Transverse colon (tissue), 4 donors: Measurements from ENCODE around the gene GOLGA1. TPM values are rescaled to one million over a fixed set of nuclear protein-coding genes. Genes with fewer than 3 reads are reported as not detected.
"Not testable (repeated sequence)": the region's sequence is repeated elsewhere in the genome, so short reads cannot be mapped to it uniquely, and the experiment has no call there.

Experiments
- DNase-seq: peaks from one replicate; pipeline ENCODE4 v3.0.0-alpha.2; 2019
- H3K27ac ChIP-seq, 4 donors: fragments of 200-600 bp; sonication (generic); 2 replicates each; pipeline ENCODE4 v1.5.1; 2016 to 2018; ENCODE audit warnings: inconsistent platforms in 4 of 4
- H3K27me3 ChIP-seq: fragments of 200-600 bp; sonication (generic); 2 replicates; pipeline ENCODE4 v1.5.1; 2017; ENCODE audit warnings: inconsistent platforms
- H3K36me3 ChIP-seq, 4 donors: fragments of 200-600 bp; sonication (generic); 2 replicates each; pipeline ENCODE4 v1.5.1; 2017 to 2019; ENCODE audit warnings: inconsistent platforms in 4 of 4
- H3K4me1 ChIP-seq, 4 donors: fragments of 200-600 bp; sonication (generic); 2 replicates each; pipeline ENCODE4 v1.5.1; 2017 to 2020; ENCODE audit warnings: inconsistent platforms in 4 of 4
- H3K4me3 ChIP-seq, 4 donors: fragments of 200-600 bp; sonication (generic); 1 replicate in 1 of 4; 2 replicates in 3 of 4; pipeline versions ENCODE4 v1.5.1 to v1.6.1; 2017 to 2019; ENCODE audit warnings: inconsistent platforms in 4 of 4
- H3K9me3 ChIP-seq, 2 donors: fragments of 200-600 bp; sonication (generic); 2 replicates each; pipeline ENCODE4 v1.5.1; 2017 to 2019; ENCODE audit warnings: inconsistent platforms in 2 of 2
- EP300 ChIP-seq: sonication (generic); formaldehyde crosslinking; IDR thresholded peaks from one replicate; pipeline ENCODE4 v1.6.1; 2017; ENCODE audit warnings: antibody characterized with exemption, low read depth
- POLR2A ChIP-seq: fragments of 450-650 bp; IDR thresholded peaks from one replicate; pipeline ENCODE4 v1.6.1; 2016; ENCODE audit warnings: antibody characterized with exemption, mild to moderate bottlenecking, moderate library complexity
- POLR2AphosphoS5 ChIP-seq, 3 donors: sonication (generic); formaldehyde crosslinking; IDR thresholded peaks; one replicate each; pipeline ENCODE4 v1.6.1; 2016; ENCODE audit warnings: antibody characterized with exemption in 3 of 3
- WGBS, 2 donors: methylation state at CpG; one replicate each; pipeline ENCODE4 v1.1.5; 2018; ENCODE audit warnings: low coverage in 1 of 2; 5-methylcytosine and 5-hydroxymethylcytosine counted together
- in situ Hi-C, 4 donors: fragments of 200-750 bp; cut with MboI; loops; one replicate each; pipeline versions ENCODE4 v1.15.0 to v1.15.1; 2017; ENCODE audit warnings: low sequenced_read_pairs in 3 of 4, low pct_ligation_motif_present in 1 of 4, low pct_unique_long_range_greater_than_20kb in 1 of 4
- intact Hi-C: fragments of 100-400 bp; cut with DNase I; formaldehyde crosslinking; loops from one replicate; pipeline ENCODE4 v1.15.1; 2023; ENCODE audit warnings: low total_unique reads
- total RNA-seq, 4 donors: library from RNA; depleted of rRNA; stranded (reverse); fragments of >200 nt; gene quantifications; one replicate each; pipeline ENCODE4 v1.1.0, GENCODE V29; 2016
- TF ChIP-seq, protein P1 (sequence below), 5 experiments: fragments of 200-600 bp in 3 of 5; fragments of 450-650 bp in 2 of 5; sonication (generic) in 3 of 5; IDR thresholded peaks; 1 replicate in 2 of 5; 2 replicates in 3 of 5; pipeline ENCODE4 v1.5.1; 2016 to 2017; ENCODE audit warnings: antibody characterized with exemption in 5 of 5, inconsistent platforms in 3 of 5, mild to moderate bottlenecking in 2 of 5, moderate library complexity in 1 of 5

Gene GOLGA1
- total RNA-seq, 4 donors from 2014 or later = 24.3 to 144 (median 30.1) TPM

DNA sequence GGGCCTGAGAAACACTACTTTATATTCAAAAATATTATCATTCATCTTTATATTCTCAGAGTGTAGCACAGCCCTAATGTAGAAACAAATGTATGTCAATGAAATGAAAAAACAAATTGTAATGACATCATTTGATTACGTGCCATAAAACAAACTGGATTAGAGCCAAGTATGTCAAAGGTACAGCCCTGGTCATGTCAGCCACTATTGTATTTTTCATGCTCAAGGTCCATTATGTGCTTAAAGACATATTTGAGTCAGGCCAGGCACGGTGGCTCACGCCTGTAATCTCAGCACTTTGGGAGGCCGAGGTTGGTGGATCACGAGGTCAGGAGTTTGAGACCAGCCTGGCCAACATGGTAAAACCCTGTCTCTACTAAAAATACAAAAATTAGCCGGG lies 20.5 kb downstream of the GOLGA1 start:
- 33 to 75% methylated on average over 1 to 6 of the region's 6 CpGs for WGBS, 2 donors
- DNase-seq = peak; percentile 27
- H3K9me3 ChIP-seq, H3K4me3 ChIP-seq, H3K4me1 ChIP-seq, intact Hi-C loops, H3K27me3 ChIP-seq: not testable (repeated sequence)
- Histone ChIP-seq H3K36me3 (peaks cover 0 to 57% (median 21%) of the 10 kb centered on the region in 4 donors), H3K27ac (peak overlapping the region in 1 of 4 donors; percentile 35)
- peak in 2 of 3 donors; percentile 18 to 50 for TF ChIP-seq POLR2AphosphoS5 (IDR thresholded peaks at IDR 0.05)
- in situ Hi-C loops = loop anchor here in 1 of 4 donors (25.0 kb wide), 1 partner anchor 442 kb away; no protein-coding TSS in a partner anchor

DNA sequence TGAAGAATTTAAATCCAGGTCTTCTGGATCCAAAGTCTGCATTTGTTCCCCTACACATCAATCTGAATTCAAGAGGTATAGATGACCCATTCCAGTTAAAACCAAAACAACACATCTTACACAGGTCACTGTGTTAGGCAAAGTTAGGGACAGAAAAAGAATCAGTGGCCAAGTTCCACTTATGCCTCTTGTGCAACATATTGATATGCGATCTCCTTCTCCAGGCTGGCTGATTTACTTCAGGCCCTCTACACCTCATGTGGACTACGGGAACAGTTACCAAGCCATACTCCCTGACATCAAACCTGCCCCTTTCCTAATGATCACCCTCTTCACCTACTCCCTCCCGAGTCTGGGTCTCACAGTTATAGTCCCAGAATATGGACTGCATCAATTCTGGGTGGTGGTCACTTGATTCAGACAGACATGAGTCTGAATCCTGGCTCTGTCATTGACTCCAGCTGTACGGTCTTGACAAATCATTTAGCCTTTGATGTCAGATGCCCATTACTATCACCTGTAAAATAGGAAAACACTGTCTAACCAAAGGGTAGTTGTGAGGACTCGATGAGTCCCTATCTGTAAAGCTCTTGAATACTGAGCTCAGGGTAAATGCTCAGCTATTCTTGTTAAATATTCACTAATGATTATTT lies 26.0 kb downstream of the GOLGA1 start:
- 94 to 96% methylated on average over 4 to 5 of the region's 5 CpGs for WGBS, 2 donors
- intact Hi-C loops (no loop called here), in situ Hi-C loops (loop anchor here in 2 of 4 donors (10.0 to 25.0 kb wide), 2 partner anchors 230 to 447 kb away; partner anchors contain the start of gene SCAI (in 1 of the 2))
- Histone ChIP-seq H3K27me3 (no peaks in the 10 kb centered on the region), H3K4me1 (no peaks in the 10 kb centered on the region), H3K4me3 (no peak overlapping the region), H3K27ac (no peak overlapping the region), H3K9me3 (no peaks in the 10 kb centered on the region), H3K36me3 (peaks cover 0 to 24% (median 11%) of the 10 kb centered on the region in 4 donors)
- no peak for TF ChIP-seq POLR2A
- TF ChIP-seq POLR2AphosphoS5 (IDR thresholded peaks at IDR 0.05) = no peak
- DNase-seq = no peak

DNA sequence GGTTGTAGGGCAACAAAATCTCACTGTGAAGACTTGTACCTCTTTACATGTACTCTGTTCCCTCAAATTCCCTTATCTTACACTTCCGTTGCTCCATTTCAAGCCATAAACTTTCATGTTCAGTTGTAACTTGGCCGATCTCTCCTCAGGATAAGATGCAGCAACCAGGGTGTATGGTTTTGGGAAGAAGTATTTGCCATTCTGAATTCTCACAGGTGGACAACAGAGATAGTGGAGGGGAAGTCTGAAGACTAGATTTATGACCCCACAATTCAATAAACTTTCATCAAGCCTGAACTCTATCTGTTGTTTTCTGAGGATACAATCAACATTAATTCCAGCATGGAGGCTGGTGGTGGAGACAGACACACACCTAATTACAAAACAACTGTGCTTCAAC lies 27.5 kb downstream of the GOLGA1 start:
- intact Hi-C loops = no loop called here
- Histone ChIP-seq H3K27ac (no peak overlapping the region), H3K27me3 (no peaks in the 10 kb centered on the region), H3K4me1 (no peaks in the 10 kb centered on the region), H3K4me3 (no peak overlapping the region), H3K36me3 (peaks cover 0 to 21% (median 5%) of the 10 kb centered on the region in 4 donors), H3K9me3 (no peaks in the 10 kb centered on the region)
- TF ChIP-seq POLR2A = no peak
- TF ChIP-seq EP300 = no peak
- TF ChIP-seq, protein P1, sequence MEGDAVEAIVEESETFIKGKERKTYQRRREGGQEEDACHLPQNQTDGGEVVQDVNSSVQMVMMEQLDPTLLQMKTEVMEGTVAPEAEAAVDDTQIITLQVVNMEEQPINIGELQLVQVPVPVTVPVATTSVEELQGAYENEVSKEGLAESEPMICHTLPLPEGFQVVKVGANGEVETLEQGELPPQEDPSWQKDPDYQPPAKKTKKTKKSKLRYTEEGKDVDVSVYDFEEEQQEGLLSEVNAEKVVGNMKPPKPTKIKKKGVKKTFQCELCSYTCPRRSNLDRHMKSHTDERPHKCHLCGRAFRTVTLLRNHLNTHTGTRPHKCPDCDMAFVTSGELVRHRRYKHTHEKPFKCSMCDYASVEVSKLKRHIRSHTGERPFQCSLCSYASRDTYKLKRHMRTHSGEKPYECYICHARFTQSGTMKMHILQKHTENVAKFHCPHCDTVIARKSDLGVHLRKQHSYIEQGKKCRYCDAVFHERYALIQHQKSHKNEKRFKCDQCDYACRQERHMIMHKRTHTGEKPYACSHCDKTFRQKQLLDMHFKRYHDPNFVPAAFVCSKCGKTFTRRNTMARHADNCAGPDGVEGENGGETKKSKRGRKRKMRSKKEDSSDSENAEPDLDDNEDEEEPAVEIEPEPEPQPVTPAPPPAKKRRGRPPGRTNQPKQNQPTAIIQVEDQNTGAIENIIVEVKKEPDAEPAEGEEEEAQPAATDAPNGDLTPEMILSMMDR (IDR thresholded peaks at IDR 0.05) = no peak
- WGBS, 2 donors = 95 to 100% methylated on average over 1 to 2 of the region's 2 CpGs
- in situ Hi-C loops = loop anchor here in 2 of 4 donors (10.0 to 25.0 kb wide), 2 partner anchors 231 to 449 kb away; partner anchors contain the start of gene SCAI (in 1 of the 2)
- no peak for DNase-seq

DNA sequence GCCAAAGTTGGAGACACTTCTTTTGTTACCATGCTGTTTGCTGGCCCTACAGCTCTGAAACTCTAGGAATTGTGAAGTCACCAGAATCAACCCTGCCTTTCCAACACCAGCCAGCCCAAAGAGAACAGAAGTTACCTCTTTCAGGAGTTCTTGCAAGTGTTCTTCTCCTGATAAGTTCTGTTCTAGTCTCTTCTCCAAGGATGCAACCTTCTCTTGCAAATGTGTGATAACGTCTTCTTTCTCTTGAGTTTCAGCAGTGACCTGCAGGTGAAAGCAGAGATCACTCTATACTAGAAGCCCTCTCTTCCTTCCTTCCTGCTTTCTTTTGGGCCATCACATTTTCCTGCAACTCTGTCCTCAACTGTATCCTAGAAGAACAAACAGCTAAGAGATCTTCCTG lies 29.1 kb downstream of the GOLGA1 start:
- Histone ChIP-seq H3K27me3 (no peaks in the 10 kb centered on the region), H3K4me3 (no peak overlapping the region), H3K36me3 (peaks cover 0 to 34% (median 2%) of the 10 kb centered on the region in 4 donors), H3K27ac (no peak overlapping the region), H3K9me3 (no peaks in the 10 kb centered on the region), H3K4me1 (peaks cover 0 to 10% (median 0%) of the 10 kb centered on the region in 4 donors)
- DNase-seq = no peak
- 95 to 100% methylated on average over 1 of the region's 1 CpG for WGBS, 2 donors
- TF ChIP-seq POLR2A (no peak), POLR2AphosphoS5 (IDR thresholded peaks at IDR 0.05) (no peak), EP300 (no peak)
- TF ChIP-seq, protein P1 (IDR thresholded peaks at IDR 0.05) = no peak
- in situ Hi-C loops = loop anchor here in 2 of 4 donors (10.0 to 25.0 kb wide), 2 partner anchors 233 to 451 kb away; partner anchors contain the start of gene SCAI (in 1 of the 2)
- intact Hi-C loops = no loop called here

DNA sequence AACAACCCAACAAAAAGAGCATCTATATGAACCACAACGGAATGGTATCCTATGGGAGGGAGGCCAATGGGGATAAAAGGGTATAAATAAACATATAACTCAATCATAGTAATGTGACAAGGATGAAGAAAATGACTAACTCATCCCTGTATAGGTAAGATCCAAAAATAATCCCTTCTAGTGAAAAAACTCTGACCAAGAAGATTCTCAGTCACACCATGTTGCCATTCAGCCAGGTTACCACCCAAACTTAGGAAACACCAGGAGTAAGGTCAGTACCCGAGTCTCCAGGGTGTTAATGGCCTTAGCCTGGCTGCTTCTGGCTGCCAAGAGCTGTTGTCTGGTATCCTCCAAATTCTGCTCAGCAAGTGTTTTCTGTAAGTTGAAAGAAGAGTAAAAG lies 32.8 kb downstream of the GOLGA1 start:
- Histone ChIP-seq H3K27ac (no peak overlapping the region), H3K27me3 (no peaks in the 10 kb centered on the region), H3K36me3 (peaks cover 0 to 58% (median 6%) of the 10 kb centered on the region in 4 donors), H3K4me3 (no peak overlapping the region), H3K9me3 (no peaks in the 10 kb centered on the region), H3K4me1 (peaks cover 0 to 11% (median 0%) of the 10 kb centered on the region in 4 donors)
- DNase-seq = no peak
- intact Hi-C loops = no loop called here
- in situ Hi-C loops = loop anchor here in 1 of 4 donors (25.0 kb wide), 1 partner anchor 454 kb away; no protein-coding TSS in a partner anchor
- TF ChIP-seq, protein P1 (IDR thresholded peaks at IDR 0.05) = no peak
- no peak for TF ChIP-seq EP300
- TF ChIP-seq POLR2AphosphoS5 (IDR thresholded peaks at IDR 0.05) = no peak
- TF ChIP-seq POLR2A = no peak
- WGBS, 2 donors = 80 to 86% methylated on average over 2 of the region's 2 CpGs
